GM12874 (cell line): ENCODE data around the gene PHACTR3.

Experiments used
- TF ChIP-seq, protein P1 (sequence below): IDR thresholded peaks from 2 replicates; pipeline ENCODE4 v1.5.1; 2011; ENCODE audit warnings: low read depth, mild to moderate bottlenecking, control low read depth, low read length, moderate library complexity; ENCODE audit not compliant: insufficient read depth

PHACTR3 gene

DNA sequence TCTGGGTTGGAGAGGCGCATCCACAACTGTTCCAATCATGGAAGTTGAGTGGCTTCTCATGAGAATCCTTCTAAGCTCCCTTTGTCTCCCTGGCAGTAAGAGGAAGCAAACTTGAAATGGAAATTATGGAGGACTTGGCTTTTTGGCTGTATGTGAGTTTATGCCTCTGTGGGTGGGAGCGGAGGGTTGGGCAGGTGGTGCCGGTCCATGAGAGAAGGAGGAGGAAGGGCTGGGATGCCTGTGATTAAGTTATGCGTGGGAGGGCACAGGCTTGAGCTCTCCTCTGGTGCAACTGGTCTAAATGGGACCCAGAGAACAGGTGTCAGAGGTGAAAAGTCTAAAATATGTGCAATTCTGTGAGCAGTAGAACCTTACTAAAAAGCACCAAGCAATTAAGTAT is 2.2 kb downstream of the PHACTR3 start:
- TF ChIP-seq, protein P1, sequence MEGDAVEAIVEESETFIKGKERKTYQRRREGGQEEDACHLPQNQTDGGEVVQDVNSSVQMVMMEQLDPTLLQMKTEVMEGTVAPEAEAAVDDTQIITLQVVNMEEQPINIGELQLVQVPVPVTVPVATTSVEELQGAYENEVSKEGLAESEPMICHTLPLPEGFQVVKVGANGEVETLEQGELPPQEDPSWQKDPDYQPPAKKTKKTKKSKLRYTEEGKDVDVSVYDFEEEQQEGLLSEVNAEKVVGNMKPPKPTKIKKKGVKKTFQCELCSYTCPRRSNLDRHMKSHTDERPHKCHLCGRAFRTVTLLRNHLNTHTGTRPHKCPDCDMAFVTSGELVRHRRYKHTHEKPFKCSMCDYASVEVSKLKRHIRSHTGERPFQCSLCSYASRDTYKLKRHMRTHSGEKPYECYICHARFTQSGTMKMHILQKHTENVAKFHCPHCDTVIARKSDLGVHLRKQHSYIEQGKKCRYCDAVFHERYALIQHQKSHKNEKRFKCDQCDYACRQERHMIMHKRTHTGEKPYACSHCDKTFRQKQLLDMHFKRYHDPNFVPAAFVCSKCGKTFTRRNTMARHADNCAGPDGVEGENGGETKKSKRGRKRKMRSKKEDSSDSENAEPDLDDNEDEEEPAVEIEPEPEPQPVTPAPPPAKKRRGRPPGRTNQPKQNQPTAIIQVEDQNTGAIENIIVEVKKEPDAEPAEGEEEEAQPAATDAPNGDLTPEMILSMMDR, result no peak

DNA sequence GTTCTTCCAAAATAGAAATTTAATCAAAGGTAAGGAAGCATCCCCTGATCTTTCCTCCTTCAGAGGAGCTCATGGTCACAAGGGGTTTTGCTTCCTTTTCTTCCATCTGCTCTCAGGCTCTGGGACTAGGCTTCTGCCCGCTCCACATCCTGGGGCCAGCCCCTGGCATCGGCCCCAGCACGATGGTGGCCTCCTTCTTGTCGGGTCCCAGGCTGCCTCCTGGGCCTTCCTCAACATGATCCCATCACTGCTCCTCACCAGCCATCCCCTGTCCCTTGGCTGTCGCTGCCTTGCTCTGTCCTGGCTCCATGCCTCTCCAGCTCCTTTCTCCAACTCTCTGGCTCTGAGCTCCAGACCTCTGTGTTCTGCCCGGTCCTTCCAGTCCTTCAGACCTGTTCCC is 4.1 kb downstream of the PHACTR3 start:
- TF ChIP-seq, protein P1, result no peak

DNA sequence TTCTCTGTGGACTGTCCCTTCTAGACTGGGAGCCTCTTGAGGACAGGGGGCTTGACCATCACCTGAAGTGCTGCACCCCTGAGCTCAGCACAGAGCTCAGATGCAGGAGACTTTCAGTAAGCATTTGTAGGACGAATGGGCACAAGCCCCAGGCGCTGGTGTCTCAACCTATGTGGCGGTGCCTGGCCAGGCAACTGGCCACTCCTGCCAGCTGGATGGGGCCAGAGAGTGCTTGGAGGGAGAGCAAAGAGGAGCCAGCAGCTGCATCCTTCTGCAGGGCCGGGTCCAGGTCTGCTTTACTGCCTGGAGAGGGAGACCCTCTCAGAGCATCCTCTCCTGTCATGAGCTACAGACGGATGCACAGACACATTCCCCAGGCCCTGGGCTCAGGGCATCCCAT is 4.5 kb downstream of the PHACTR3 start:
- TF ChIP-seq, protein P1, result no peak

DNA sequence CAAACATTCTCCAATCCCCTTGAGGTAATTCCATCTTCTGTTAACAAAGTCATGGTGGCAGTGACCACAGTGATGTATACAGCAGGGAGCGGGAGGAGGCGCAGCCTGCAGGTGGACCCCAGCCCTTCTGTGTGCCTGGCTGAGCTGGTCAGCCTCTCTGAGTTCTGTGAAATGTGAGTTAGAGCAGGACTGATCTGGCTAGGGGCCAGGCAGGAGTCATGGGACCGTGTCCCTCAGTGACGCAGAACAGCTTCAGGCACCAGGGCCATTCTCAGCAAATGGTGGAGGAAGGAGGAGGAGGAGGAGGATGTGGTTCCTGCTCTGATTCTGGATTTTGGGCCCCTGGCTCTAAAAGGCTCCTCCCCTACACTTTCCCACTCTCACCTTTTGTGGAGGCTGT is 6.9 kb downstream of the PHACTR3 start:
- TF ChIP-seq, protein P1, result no peak

DNA sequence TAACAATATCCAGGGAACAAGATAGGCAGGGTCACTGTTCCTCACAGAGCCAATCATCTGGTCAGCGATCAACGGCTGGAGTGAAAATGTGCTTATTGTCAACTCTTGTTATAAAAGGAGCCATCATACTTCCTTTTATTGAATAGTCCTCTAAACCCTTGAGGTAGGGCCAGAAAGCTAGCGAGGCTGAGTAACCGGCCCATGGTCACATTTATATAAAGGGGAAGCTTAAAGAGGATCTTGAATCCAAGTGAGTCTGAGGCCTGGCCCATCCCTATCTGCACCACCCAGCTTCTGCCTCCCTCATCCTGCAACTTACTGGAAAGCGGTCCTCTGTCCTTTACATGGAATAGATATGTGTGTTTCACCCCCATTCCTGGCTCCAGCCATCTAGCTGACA is 9.5 kb downstream of the PHACTR3 start:
- TF ChIP-seq, protein P1, result no peak

DNA sequence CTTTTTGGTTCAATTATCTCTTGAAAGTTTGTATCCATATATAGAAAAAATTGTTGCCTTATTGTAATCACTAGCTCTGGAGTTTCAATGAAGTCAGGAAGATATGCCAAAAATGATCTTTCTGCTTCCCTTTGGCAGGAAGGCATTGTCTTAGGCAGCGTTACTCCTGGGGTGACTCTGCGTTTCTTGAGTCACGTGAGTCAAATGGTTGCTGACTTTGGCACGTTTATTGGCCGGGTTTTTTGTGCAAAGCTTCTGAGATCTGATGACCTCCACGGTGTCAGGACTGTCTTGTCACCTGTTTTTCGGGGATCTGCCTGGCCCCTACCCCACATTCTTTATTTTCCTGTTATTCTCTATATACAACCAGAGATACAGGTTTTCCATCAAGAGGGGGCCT is 10.4 kb downstream of the PHACTR3 start:
- TF ChIP-seq, protein P1, result no peak

DNA sequence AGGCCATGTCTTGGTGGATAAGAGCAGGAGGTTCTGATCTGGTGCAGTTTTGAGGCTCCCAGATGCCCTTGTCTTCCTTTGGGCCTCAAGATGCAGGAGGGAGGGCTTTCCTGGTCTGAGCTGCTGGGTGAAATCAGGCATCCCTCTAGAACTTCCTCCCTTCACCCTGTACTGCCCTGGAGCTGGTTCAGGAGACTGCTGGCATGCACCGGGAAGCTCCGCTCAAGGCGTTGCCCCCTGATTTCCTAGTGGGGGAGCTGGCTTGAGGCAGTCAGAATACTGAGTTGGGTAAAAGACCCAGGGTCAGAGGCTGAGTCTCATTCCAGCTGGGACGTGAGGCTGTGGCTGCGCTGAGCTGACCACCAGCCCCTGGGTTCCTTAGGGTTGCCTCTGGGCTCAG is 12.0 kb downstream of the PHACTR3 start:
- TF ChIP-seq, protein P1, result no peak

DNA sequence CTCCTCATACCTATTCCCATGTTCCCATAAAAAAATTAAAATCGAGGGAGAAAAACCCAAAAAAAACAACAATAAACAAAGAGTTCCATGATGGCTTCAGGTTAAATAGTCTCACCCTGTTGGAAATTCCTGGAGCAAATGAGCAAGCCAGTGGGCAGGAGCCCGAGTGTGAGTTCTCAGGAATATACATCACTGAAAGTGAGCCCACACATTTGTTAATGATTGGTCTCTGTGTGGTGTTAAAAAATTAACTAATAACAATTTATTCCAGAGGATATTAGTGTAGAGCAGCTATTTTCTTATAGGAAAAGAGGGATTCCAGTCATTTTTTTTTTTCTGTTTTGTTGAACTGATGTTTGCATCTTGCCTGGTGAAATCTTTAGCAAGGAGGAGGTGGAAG is 12.9 kb downstream of the PHACTR3 start:
- TF ChIP-seq, protein P1, result no peak
